ENCODE results near the gene KRT81. TPM values are rescaled to one million over a fixed set of nuclear protein-coding genes. Genes with fewer than 3 reads are reported as not detected.

KRT81 gene
- total RNA-seq, 1 donor from 2014 or later, result not detected

- H3K4me1 Mint-ChIP-seq (ENCODE audit: low read depth, unreplicated experiment), result no peaks in the 10 kb centered on the region
- H3K27ac Mint-ChIP-seq (ENCODE audit: unreplicated experiment), result no peak overlapping the region
- H3K4me3 Mint-ChIP-seq (ENCODE audit: unreplicated experiment), result no peak overlapping the region
- H3K27me3 Mint-ChIP-seq (ENCODE audit: unreplicated experiment), result peaks cover 11% of the 10 kb centered on the region
- no peak for TF ChIP-seq CTCF (IDR thresholded peaks at IDR 0.05; ENCODE audit: partially characterized antibody, unreplicated experiment)
- H3K9me3 Mint-ChIP-seq (ENCODE audit: unreplicated experiment), result peaks cover 5% of the 10 kb centered on the region
- H3K36me3 Mint-ChIP-seq (ENCODE audit: unreplicated experiment), result no peaks in the 10 kb centered on the region
- no peak for DNase-seq
Measured at GRCh38 chr12:52314511-52314910, 23.2 kb upstream of the KRT81 start.

- DNase-seq, result no peak
- H3K27me3 Mint-ChIP-seq (ENCODE audit: unreplicated experiment), result peaks cover 13% of the 10 kb centered on the region
- peaks cover 5% of the 10 kb centered on the region for H3K9me3 Mint-ChIP-seq (ENCODE audit: unreplicated experiment)
- no peak overlapping the region for H3K4me3 Mint-ChIP-seq (ENCODE audit: unreplicated experiment)
- no peaks in the 10 kb centered on the region for H3K4me1 Mint-ChIP-seq (ENCODE audit: low read depth, unreplicated experiment)
- TF ChIP-seq CTCF (IDR thresholded peaks at IDR 0.05; ENCODE audit: partially characterized antibody, unreplicated experiment), result no peak
- no peak overlapping the region for H3K27ac Mint-ChIP-seq (ENCODE audit: unreplicated experiment)
- no peaks in the 10 kb centered on the region for H3K36me3 Mint-ChIP-seq (ENCODE audit: unreplicated experiment)
Measured at GRCh38 chr12:52313926-52314325, 22.6 kb upstream of the KRT81 start.

- H3K4me1 Mint-ChIP-seq (ENCODE audit: low read depth, unreplicated experiment), result peaks cover 3% of the 10 kb centered on the region
- no peak for DNase-seq
- peaks cover 13% of the 10 kb centered on the region for H3K27me3 Mint-ChIP-seq (ENCODE audit: unreplicated experiment)
- no peak overlapping the region for H3K4me3 Mint-ChIP-seq (ENCODE audit: unreplicated experiment)
- no peak for TF ChIP-seq CTCF (IDR thresholded peaks at IDR 0.05; ENCODE audit: partially characterized antibody, unreplicated experiment)
- peaks cover 5% of the 10 kb centered on the region for H3K9me3 Mint-ChIP-seq (ENCODE audit: unreplicated experiment)
- no peak overlapping the region for H3K27ac Mint-ChIP-seq (ENCODE audit: unreplicated experiment)
- H3K36me3 Mint-ChIP-seq (ENCODE audit: unreplicated experiment), result no peaks in the 10 kb centered on the region
Measured at GRCh38 chr12:52313461-52313860, 22.1 kb upstream of the KRT81 start.

GRCh38 chr12:52312086-52312485, 20.8 kb upstream of the KRT81 start:
- Mint-ChIP-seq H3K27me3 (ENCODE audit: unreplicated experiment) (peaks cover 18% of the 10 kb centered on the region), H3K9me3 (ENCODE audit: unreplicated experiment) (peaks cover 7% of the 10 kb centered on the region), H3K27ac (ENCODE audit: unreplicated experiment) (no peak overlapping the region), H3K4me1 (ENCODE audit: low read depth, unreplicated experiment) (peaks cover 3% of the 10 kb centered on the region), H3K36me3 (ENCODE audit: unreplicated experiment) (no peaks in the 10 kb centered on the region), H3K4me3 (ENCODE audit: unreplicated experiment) (no peak overlapping the region)
- DNase-seq, result no peak
- TF ChIP-seq CTCF (IDR thresholded peaks at IDR 0.05; ENCODE audit: partially characterized antibody, unreplicated experiment), result no peak

GRCh38 chr12:52311285-52311648, 19.9 kb upstream of the KRT81 start:
- H3K4me1 Mint-ChIP-seq (ENCODE audit: low read depth, unreplicated experiment), result peaks cover 3% of the 10 kb centered on the region
- peaks cover 20% of the 10 kb centered on the region for H3K27me3 Mint-ChIP-seq (ENCODE audit: unreplicated experiment)
- no peaks in the 10 kb centered on the region for H3K36me3 Mint-ChIP-seq (ENCODE audit: unreplicated experiment)
- H3K4me3 Mint-ChIP-seq (ENCODE audit: unreplicated experiment), result no peak overlapping the region
- no peak for DNase-seq
- no peak overlapping the region for H3K27ac Mint-ChIP-seq (ENCODE audit: unreplicated experiment)
- peaks cover 7% of the 10 kb centered on the region for H3K9me3 Mint-ChIP-seq (ENCODE audit: unreplicated experiment)
- TF ChIP-seq CTCF (IDR thresholded peaks at IDR 0.05; ENCODE audit: partially characterized antibody, unreplicated experiment), result no peak

All from glutamatergic neuron (in vitro differentiated cells).